IPS-20b (cell line): Measurements from ENCODE around the gene ZNF594.
"Not testable (repeated sequence)": the region's sequence is repeated elsewhere in the genome, so short reads cannot be mapped to it uniquely, and the experiment has no call there.

Experiments used
- H3K27ac ChIP-seq: one replicate; pipeline ENCODE4 v1.5.1; 2013; ENCODE audit warnings: low read length
- H3K27me3 ChIP-seq: 2 replicates; pipeline ENCODE4 v1.6.1; 2013; ENCODE audit warnings: mild to moderate bottlenecking, low read length, inconsistent platforms; ENCODE audit not compliant: insufficient read depth
- H3K36me3 ChIP-seq: 2 replicates; pipeline ENCODE4 v1.6.1; 2013; ENCODE audit warnings: low read depth, mild to moderate bottlenecking, inconsistent platforms, low read length, moderate library complexity; ENCODE audit not compliant: insufficient read depth
- H3K4me1 ChIP-seq: 2 replicates; pipeline ENCODE4 v1.6.1; 2013; ENCODE audit warnings: mild to moderate bottlenecking, control low read depth, inconsistent platforms, low read length, moderate library complexity; ENCODE audit not compliant: insufficient read depth
- H3K4me3 ChIP-seq: 2 replicates; pipeline ENCODE4 v1.5.1; 2013; ENCODE audit warnings: mild to moderate bottlenecking, low read length, inconsistent platforms
- H3K9ac ChIP-seq: 2 replicates; pipeline ENCODE4 v1.6.1; 2013; ENCODE audit warnings: low read depth, mild to moderate bottlenecking, inconsistent platforms, low read length, moderate library complexity
- H3K9me3 ChIP-seq: 2 replicates; pipeline ENCODE4 v1.6.1; 2013; ENCODE audit warnings: mild to moderate bottlenecking, low read depth, low read length, inconsistent platforms; ENCODE audit not compliant: insufficient read depth

The ZNF594 gene

DNA sequence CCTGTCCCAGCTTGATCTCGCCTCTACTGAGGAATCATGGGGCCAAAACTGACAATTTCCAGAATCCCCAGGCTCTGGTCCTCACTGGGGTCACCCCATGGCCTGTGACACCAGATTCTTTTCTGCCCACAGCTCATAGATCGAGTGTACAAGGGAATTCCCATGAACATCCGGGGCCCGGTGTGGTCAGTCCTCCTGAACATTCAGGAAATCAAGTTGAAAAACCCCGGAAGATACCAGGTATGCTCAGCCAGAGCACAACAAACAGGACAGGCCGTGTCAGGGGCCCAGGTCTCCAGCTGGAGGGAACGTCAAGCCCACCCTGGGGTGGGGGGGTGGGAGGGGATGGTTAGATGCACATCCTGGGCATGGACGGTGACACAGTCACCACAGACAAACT is 58.4 kb downstream of the ZNF594 start:
- no peaks in the 10 kb centered on the region for H3K27me3 ChIP-seq
- no peaks in the 10 kb centered on the region for H3K4me1 ChIP-seq
- H3K9me3 ChIP-seq, result no peaks in the 10 kb centered on the region

DNA sequence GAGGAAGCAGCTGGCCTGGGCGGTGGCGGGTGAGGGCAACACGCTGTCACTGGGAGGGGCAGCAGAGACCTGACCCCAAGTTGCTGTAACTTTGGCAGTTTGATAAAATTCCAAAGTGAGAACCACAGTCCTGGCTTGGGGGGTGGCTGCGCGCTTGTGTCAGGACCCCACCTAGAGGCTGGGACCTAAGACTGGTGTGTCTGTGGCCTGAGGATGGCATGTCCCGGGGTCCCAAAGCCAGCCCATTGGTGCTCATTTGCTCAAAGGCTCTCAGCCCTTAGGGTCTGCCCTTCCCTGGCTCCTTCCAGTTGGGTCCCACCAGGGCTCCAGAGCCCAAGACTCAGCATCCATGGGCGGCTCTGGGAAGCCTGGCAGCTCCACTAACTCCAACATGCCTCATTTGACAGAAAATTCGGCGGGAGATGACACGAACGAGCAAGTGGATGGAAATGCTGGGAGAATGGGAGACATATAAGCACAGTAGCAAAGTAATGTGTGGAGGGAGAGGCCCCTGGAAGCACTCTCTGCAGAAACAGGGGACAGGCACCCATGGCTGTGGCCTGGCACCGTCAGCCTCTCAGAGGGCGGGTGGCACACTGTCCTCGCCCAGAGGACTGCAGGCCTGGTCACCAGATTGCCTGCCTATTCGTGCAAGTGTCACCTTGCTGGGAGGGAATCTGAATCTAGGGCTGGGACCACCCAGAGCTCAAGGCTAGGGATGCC is 59.0 kb downstream of the ZNF594 start:
- H3K27me3 ChIP-seq, H3K4me3 ChIP-seq, H3K36me3 ChIP-seq, H3K27ac ChIP-seq, H3K4me1 ChIP-seq, H3K9ac ChIP-seq, H3K9me3 ChIP-seq: not testable (repeated sequence)

More for the DNA sequence above, 58.4 kb downstream of the ZNF594 start:
- Histone ChIP-seq H3K4me3 (no peak overlapping the region), H3K27ac (no peak overlapping the region), H3K9ac (no peak overlapping the region), H3K36me3 (no peaks in the 10 kb centered on the region)

- not testable (repeated sequence) for H3K4me3 ChIP-seq, H3K27me3 ChIP-seq, H3K27ac ChIP-seq, H3K4me1 ChIP-seq, H3K9ac ChIP-seq, H3K36me3 ChIP-seq, H3K9me3 ChIP-seq
Measured at GRCh38 chr17:5131799-5132502, 59.7 kb downstream of the ZNF594 start.

- Histone ChIP-seq H3K4me3 (no peak overlapping the region), H3K36me3 (no peaks in the 10 kb centered on the region), H3K27me3 (no peaks in the 10 kb centered on the region), H3K9me3 (no peaks in the 10 kb centered on the region), H3K4me1 (no peaks in the 10 kb centered on the region), H3K27ac (no peak overlapping the region), H3K9ac (no peak overlapping the region)
Measured at GRCh38 chr17:5131146-5131715, 60.4 kb downstream of the ZNF594 start.

DNA sequence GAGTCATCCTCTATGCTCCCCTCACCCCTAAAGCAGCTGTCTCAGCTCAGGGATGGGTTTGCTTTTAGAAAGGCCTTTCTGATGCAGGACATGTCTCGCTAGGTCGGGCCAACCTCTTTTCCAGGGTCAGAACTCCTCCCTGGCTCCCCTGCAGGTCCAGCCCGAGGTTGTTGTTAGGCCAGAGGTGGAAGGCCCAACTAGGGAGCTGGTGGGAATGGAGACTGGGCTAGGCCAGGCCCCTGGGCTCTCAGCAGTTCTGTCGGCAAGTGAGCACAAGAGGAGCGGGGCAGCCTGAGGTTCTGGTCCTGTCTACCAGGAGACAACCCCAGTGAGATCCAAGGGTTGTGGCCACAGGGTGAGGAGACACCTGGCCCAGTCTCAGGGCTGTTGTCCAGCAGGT is 61.0 kb downstream of the ZNF594 start:
- not testable (repeated sequence) for H3K4me3 ChIP-seq, H3K27ac ChIP-seq, H3K9me3 ChIP-seq, H3K27me3 ChIP-seq, H3K9ac ChIP-seq, H3K36me3 ChIP-seq, H3K4me1 ChIP-seq

- H3K4me1 ChIP-seq, H3K36me3 ChIP-seq, H3K27ac ChIP-seq, H3K27me3 ChIP-seq, H3K4me3 ChIP-seq, H3K9me3 ChIP-seq, H3K9ac ChIP-seq: not testable (repeated sequence)
Measured at GRCh38 chr17:5130261-5130660, 61.4 kb downstream of the ZNF594 start.

DNA sequence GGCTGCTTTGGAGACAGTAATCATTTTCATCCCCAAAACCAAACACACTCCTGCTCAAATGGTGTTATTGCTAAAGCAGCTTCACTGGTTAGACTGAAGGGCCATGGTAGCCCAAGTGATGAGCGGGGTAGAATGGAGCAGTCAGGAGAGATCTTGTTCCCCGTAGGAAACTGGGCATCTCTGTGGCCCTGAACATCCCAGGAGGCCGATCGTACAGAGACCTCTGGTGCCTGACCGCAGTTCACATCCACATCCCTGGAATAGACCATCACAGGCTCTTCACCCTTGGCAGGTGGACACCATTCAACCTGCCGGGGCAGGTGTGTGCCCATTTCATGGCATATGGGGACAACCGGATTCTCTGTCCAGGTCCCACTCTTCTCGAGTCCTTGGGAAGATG is 61.9 kb downstream of the ZNF594 start:
- not testable (repeated sequence) for H3K9me3 ChIP-seq, H3K4me3 ChIP-seq, H3K27me3 ChIP-seq, H3K36me3 ChIP-seq, H3K27ac ChIP-seq, H3K4me1 ChIP-seq, H3K9ac ChIP-seq
